Measurements from ENCODE around the gene SKA2. TPM values are rescaled to one million over a fixed set of nuclear protein-coding genes. Genes with fewer than 3 reads are reported as not detected.
"Not testable (repeated sequence)": the region's sequence is repeated elsewhere in the genome, so short reads cannot be mapped to it uniquely, and the experiment has no call there.

The SKA2 gene
- total RNA-seq, 1 experiment from 2014 or later, result 48.8 TPM

- no peak for DNase-seq
- Histone ChIP-seq H3K27me3 (ENCODE audit: control insufficient read depth, insufficient read depth, low read length) (no peaks in the 10 kb centered on the region), H3K4me3 (ENCODE audit: insufficient read depth, low read depth, low read length) (no peak overlapping the region), H3K36me3 (replicated peaks; ENCODE audit: control insufficient read depth, insufficient read depth, low read length) (no peaks in the 10 kb centered on the region; the same call in 1 of the 2 replicates)
Measured at GRCh38 chr17:59094861-59095530, 60.0 kb downstream of the SKA2 start.

- DNase-seq, result no peak
- H3K36me3 ChIP-seq (replicated peaks; ENCODE audit: control insufficient read depth, insufficient read depth, low read length), result peaks cover 4% of the 10 kb centered on the region; the same call in 1 of the 2 replicates
- no peaks in the 10 kb centered on the region for H3K27me3 ChIP-seq (ENCODE audit: control insufficient read depth, insufficient read depth, low read length)
- no peak overlapping the region for H3K4me3 ChIP-seq (ENCODE audit: insufficient read depth, low read depth, low read length)
Measured at GRCh38 chr17:59093702-59094231, 61.2 kb downstream of the SKA2 start.

DNA sequence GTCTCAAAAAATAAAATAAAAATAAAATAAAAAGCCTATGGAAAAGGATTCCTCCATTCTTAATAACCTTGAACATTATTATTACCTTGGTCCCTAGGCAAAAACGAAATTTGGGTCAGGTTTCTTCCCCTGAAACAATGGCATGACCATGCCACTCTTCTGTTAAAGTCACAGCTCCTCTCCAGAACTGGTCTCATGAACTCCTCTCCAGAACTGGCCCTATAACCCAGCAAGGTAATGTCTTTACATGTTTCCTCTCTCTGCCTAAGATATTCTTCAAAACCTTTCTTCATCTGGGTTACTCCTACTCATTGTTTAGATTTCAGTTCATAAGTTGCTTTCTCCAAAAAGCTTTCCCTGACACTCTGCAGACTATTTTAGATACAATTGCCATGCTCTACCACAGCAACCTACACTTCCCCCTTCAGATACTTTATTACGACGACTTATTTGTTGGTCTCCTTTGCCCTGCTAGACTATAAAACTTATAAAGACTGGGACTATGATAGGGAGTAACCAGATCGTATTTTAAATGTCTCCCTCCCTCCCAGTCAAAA, 61.8 kb downstream of the SKA2 start:
- no peaks in the 10 kb centered on the region for H3K27me3 ChIP-seq (ENCODE audit: control insufficient read depth, insufficient read depth, low read length)
- no peak overlapping the region for H3K4me3 ChIP-seq (ENCODE audit: insufficient read depth, low read depth, low read length)
- peaks cover 4% of the 10 kb centered on the region; the same call in 1 of the 2 replicates for H3K36me3 ChIP-seq (replicated peaks; ENCODE audit: control insufficient read depth, insufficient read depth, low read length)
- DNase-seq, result no peak

DNA sequence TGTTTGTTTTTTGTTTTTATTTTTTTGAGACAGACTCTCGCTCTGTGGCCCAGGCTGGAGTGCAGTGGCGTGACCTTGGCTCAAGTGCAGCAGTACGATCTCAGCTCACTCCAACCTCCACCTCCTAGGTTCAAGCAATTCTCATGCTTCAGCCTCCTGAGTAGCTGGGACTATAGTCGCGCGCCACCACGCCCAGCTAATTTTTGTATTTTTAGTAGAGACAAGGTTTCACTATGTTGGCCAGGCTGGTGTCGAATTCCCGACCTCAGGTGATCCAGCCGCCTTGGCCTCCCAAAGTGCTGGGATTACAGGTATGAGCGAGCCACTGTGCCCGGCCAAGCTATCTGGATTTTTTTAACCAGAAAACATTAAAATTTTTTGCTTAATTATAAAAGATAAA, 64.4 kb downstream of the SKA2 start:
- not testable (repeated sequence) for H3K4me3 ChIP-seq (ENCODE audit: insufficient read depth, low read depth, low read length); DNase-seq; H3K36me3 ChIP-seq (replicated peaks; ENCODE audit: control insufficient read depth, insufficient read depth, low read length); H3K27me3 ChIP-seq (ENCODE audit: control insufficient read depth, insufficient read depth, low read length)

GRCh38 chr17:59084154-59084553, 70.8 kb downstream of the SKA2 start:
- Histone ChIP-seq H3K27me3 (ENCODE audit: control insufficient read depth, insufficient read depth, low read length) (no peaks in the 10 kb centered on the region), H3K36me3 (replicated peaks; ENCODE audit: control insufficient read depth, insufficient read depth, low read length) (peaks cover 5% of the 10 kb centered on the region), H3K4me3 (ENCODE audit: insufficient read depth, low read depth, low read length) (no peak overlapping the region)
- no peak for DNase-seq

GRCh38 chr17:59074494-59074893, 80.5 kb downstream of the SKA2 start:
- no peak for DNase-seq
- H3K4me3 ChIP-seq (ENCODE audit: insufficient read depth, low read depth, low read length), result no peak overlapping the region
- peaks cover 5% of the 10 kb centered on the region for H3K36me3 ChIP-seq (replicated peaks; ENCODE audit: control insufficient read depth, insufficient read depth, low read length)
- no peaks in the 10 kb centered on the region for H3K27me3 ChIP-seq (ENCODE audit: control insufficient read depth, insufficient read depth, low read length)

- no peaks in the 10 kb centered on the region for H3K27me3 ChIP-seq (ENCODE audit: control insufficient read depth, insufficient read depth, low read length)
- H3K36me3 ChIP-seq (replicated peaks; ENCODE audit: control insufficient read depth, insufficient read depth, low read length), result peaks cover 3% of the 10 kb centered on the region
- H3K4me3 ChIP-seq (ENCODE audit: insufficient read depth, low read depth, low read length), result no peak overlapping the region
- no peak for DNase-seq
Measured at GRCh38 chr17:59073972-59074371, 81.0 kb downstream of the SKA2 start.

GRCh38 chr17:59069856-59070255, 85.1 kb downstream of the SKA2 start:
- Histone ChIP-seq H3K36me3 (replicated peaks; ENCODE audit: control insufficient read depth, insufficient read depth, low read length) (peaks cover 3% of the 10 kb centered on the region), H3K27me3 (ENCODE audit: control insufficient read depth, insufficient read depth, low read length) (no peaks in the 10 kb centered on the region)

DNA sequence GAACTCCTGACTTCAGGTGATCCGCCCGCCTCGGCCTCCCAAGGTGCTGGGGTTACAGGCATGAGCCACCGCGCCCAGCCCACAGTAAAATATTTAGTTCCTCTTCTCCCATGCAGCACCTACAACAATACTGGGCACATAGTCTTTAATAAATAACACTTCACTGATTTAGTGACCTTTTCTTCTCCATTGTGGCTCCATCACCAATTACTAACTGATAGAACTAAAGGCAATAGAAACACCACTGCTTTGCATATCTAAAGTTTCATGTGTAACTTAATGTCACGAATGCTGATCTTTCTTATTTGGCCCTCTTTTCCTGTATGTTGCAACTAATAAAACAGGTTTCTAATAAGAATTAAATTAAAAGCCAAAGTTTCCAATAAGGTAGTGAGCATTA, 87.2 kb downstream of the SKA2 start:
- DNase-seq, result no peak
- H3K27me3 ChIP-seq (ENCODE audit: control insufficient read depth, insufficient read depth, low read length), result no peaks in the 10 kb centered on the region
- H3K4me3 ChIP-seq (ENCODE audit: insufficient read depth, low read depth, low read length), result no peak overlapping the region
- peaks cover 3% of the 10 kb centered on the region for H3K36me3 ChIP-seq (replicated peaks; ENCODE audit: control insufficient read depth, insufficient read depth, low read length)

More at GRCh38 chr17:59069856-59070255, 85.1 kb downstream of the SKA2 start:
- no peak for DNase-seq
- no peak overlapping the region for H3K4me3 ChIP-seq (ENCODE audit: insufficient read depth, low read depth, low read length)

DNA sequence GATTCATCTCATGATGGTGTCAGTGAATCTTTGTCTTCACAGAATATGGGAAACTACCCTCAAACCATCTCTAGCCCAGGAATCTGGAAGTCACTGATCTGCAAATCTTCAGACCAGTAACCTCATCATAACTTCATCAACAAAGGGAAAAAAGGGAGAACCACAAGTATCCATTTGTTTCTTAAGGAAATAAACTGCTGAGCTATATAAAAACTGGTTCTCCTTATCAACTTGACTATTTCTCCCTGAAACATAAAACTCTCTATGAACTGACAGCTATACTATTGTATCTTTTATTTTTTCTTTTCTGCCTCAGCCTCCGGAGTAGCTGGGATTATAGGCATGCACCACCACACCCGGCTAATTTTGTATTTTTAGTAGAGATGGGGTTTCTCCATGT, 87.6 kb downstream of the SKA2 start:
- DNase-seq, result no peak
- Histone ChIP-seq H3K4me3 (ENCODE audit: insufficient read depth, low read depth, low read length) (no peak overlapping the region), H3K27me3 (ENCODE audit: control insufficient read depth, insufficient read depth, low read length) (no peaks in the 10 kb centered on the region), H3K36me3 (replicated peaks; ENCODE audit: control insufficient read depth, insufficient read depth, low read length) (peaks cover 3% of the 10 kb centered on the region)

DNA sequence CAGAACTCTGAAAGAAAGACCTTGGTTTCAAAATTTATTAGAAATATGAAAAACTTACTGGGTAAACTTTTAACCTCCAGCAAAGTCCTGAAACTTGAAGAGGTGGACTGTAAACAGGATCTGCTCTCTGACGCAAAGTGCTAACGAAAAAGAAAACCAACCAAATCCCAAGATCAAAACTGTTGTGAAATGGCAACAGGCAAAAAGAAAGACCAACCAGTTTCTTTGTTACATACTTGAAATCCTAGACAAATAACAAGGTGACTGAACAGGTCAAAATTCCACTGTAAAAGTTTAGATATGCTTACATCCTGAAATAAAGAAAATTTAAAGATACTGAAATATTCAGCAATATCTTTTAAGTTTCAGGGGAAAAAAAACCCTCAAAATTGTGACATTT, 92.5 kb downstream of the SKA2 start:
- peaks cover 3% of the 10 kb centered on the region for H3K36me3 ChIP-seq (replicated peaks; ENCODE audit: control insufficient read depth, insufficient read depth, low read length)
- no peak for DNase-seq
- no peaks in the 10 kb centered on the region for H3K27me3 ChIP-seq (ENCODE audit: control insufficient read depth, insufficient read depth, low read length)

More for the DNA sequence above, 92.5 kb downstream of the SKA2 start:
- no peak overlapping the region for H3K4me3 ChIP-seq (ENCODE audit: insufficient read depth, low read depth, low read length)

Other genes starting within 250 kb of the SKA2 start
- gene TRIM37, start 48.3 kb downstream of the SKA2 start, total RNA-seq (2014; rRNA removed; shearing (Covaris generic)), result 61.4 and 73.3 TPM in 2 replicates
- 26.4 and 28.1 TPM in 2 replicates for gene PRR11, start 560 bp upstream of the SKA2 start, total RNA-seq (2014; rRNA removed; shearing (Covaris generic))
- gene SMG8, start 54.8 kb upstream of the SKA2 start, total RNA-seq (2014; rRNA removed; shearing (Covaris generic)), result 20.0 and 25.9 TPM in 2 replicates
- gene GDPD1, start 65.3 kb upstream of the SKA2 start, total RNA-seq (2014; rRNA removed; shearing (Covaris generic)), result 3.1 and 4.3 TPM in 2 replicates
- 0.63 and 2.4 TPM in 2 replicates for gene YPEL2, start 176.5 kb upstream of the SKA2 start, total RNA-seq (2014; rRNA removed; shearing (Covaris generic))